SIG-M5 treated with dmso at 0.1 percent for 504 hours (cell line): Measurements from ENCODE around the gene ITGA11.
"Not testable (repeated sequence)": the region's sequence is repeated elsewhere in the genome, so short reads cannot be mapped to it uniquely, and the experiment has no call there.

Source experiments
- DNase-seq: peaks from one replicate; lab custom pipeline; 2025; ENCODE audit not compliant: unreplicated experiment; lab: John Stamatoyannopoulos, UW

Gene ITGA11

GRCh38 chr15:68425428-68426060, 6.4 kb downstream of the ITGA11 start:
- no peak for DNase-seq

GRCh38 chr15:68424754-68425390, 7.1 kb downstream of the ITGA11 start:
- DNase-seq: no peak

- no peak for DNase-seq
Measured at GRCh38 chr15:68423359-68424296, 8.3 kb downstream of the ITGA11 start.

GRCh38 chr15:68422403-68423145, 9.4 kb downstream of the ITGA11 start:
- not testable (repeated sequence) for DNase-seq

GRCh38 chr15:68421798-68422402, 10.1 kb downstream of the ITGA11 start:
- DNase-seq: no peak

- DNase-seq: no peak
Measured at GRCh38 chr15:68421115-68421551, 10.8 kb downstream of the ITGA11 start.

- DNase-seq: no peak
Measured at GRCh38 chr15:68420186-68420684, 11.7 kb downstream of the ITGA11 start.

GRCh38 chr15:68419301-68420175, 12.4 kb downstream of the ITGA11 start:
- no peak for DNase-seq

GRCh38 chr15:68418611-68419161, 13.3 kb downstream of the ITGA11 start:
- DNase-seq: no peak

- DNase-seq: no peak
Measured at GRCh38 chr15:68417897-68418296, 14.1 kb downstream of the ITGA11 start.

GRCh38 chr15:68417051-68417450, 14.9 kb downstream of the ITGA11 start:
- no peak for DNase-seq

GRCh38 chr15:68416158-68416535, 15.8 kb downstream of the ITGA11 start:
- no peak for DNase-seq

GRCh38 chr15:68415501-68416157, 16.3 kb downstream of the ITGA11 start:
- DNase-seq: no peak

- DNase-seq: no peak
Measured at GRCh38 chr15:68415061-68415460, 16.9 kb downstream of the ITGA11 start.

GRCh38 chr15:68414591-68414990, 17.4 kb downstream of the ITGA11 start:
- DNase-seq: no peak

GRCh38 chr15:68414206-68414555, 17.8 kb downstream of the ITGA11 start:
- no peak for DNase-seq

GRCh38 chr15:68413363-68414205, 18.4 kb downstream of the ITGA11 start:
- DNase-seq: no peak

- no peak for DNase-seq
Measured at GRCh38 chr15:68412218-68412617, 19.7 kb downstream of the ITGA11 start.
